H9 (cell line): ENCODE results near the gene DENND5A. TPM values are rescaled to one million over a fixed set of nuclear protein-coding genes. Genes with fewer than 3 reads are reported as not detected.

Experiments used
- DNase-seq: peaks from one replicate; pipeline ENCODE4 v3.0.0-alpha.2; 2017
- H2AFZ ChIP-seq: one replicate; pipeline ENCODE4 v1.6.1; 2013; ENCODE audit warnings: mild to moderate bottlenecking, low read length, control low read depth, moderate library complexity
- H2AK5ac ChIP-seq: 2 replicates; pipeline ENCODE4 v1.6.1; 2013; ENCODE audit warnings: low read length, control low read depth, mixed read lengths; ENCODE audit not compliant: insufficient read length
- H2BK120ac ChIP-seq: one replicate; pipeline ENCODE4 v1.6.1; 2013; ENCODE audit warnings: low read depth, mild to moderate bottlenecking, low read length, control low read depth, inconsistent platforms; ENCODE audit not compliant: poor library complexity, severe bottlenecking
- H2BK12ac ChIP-seq: 2 replicates; pipeline ENCODE4 v1.6.1; 2013; ENCODE audit warnings: low read length, control low read depth, mixed read lengths, low read depth; ENCODE audit not compliant: insufficient read length
- H2BK15ac ChIP-seq: 2 replicates; pipeline ENCODE4 v1.6.1; 2013; ENCODE audit warnings: low read depth, low read length, control low read depth
- H2BK20ac ChIP-seq: one replicate; pipeline ENCODE4 v1.6.1; 2013; ENCODE audit warnings: low read depth, mild to moderate bottlenecking, low read length, control low read depth, inconsistent platforms; ENCODE audit not compliant: poor library complexity, severe bottlenecking
- H2BK5ac ChIP-seq: 2 replicates; pipeline ENCODE4 v1.6.1; 2013; ENCODE audit warnings: low read length, control low read depth, mixed read lengths; ENCODE audit not compliant: insufficient read length
- H3K14ac ChIP-seq: 2 replicates; pipeline ENCODE4 v1.6.1; 2013; ENCODE audit warnings: low read length, control low read depth; ENCODE audit not compliant: insufficient read depth
- H3K18ac ChIP-seq: 2 replicates; pipeline ENCODE4 v1.6.1; 2013; ENCODE audit warnings: low read depth, mild to moderate bottlenecking, mixed read lengths, low read length, control low read depth; ENCODE audit not compliant: insufficient read length
- H3K23ac ChIP-seq: 2 replicates; pipeline ENCODE4 v1.6.1; 2013; ENCODE audit warnings: low read length, control low read depth, mixed read lengths, low read depth; ENCODE audit not compliant: insufficient read length
- H3K23me2 ChIP-seq: 2 replicates; pipeline ENCODE4 v1.6.1; 2013; ENCODE audit warnings: low read depth, mild to moderate bottlenecking, mixed read lengths, low read length, control low read depth; ENCODE audit not compliant: insufficient read length, poor library complexity, severe bottlenecking
- H3K27ac ChIP-seq: 2 replicates; pipeline ENCODE4 v1.5.1; 2013; ENCODE audit warnings: low read length, control low read depth, mixed read lengths, low read depth; ENCODE audit not compliant: insufficient read length
- H3K27me3 ChIP-seq: 2 replicates; pipeline ENCODE4 v1.6.1; 2013; ENCODE audit warnings: low read length, control low read depth, inconsistent platforms; ENCODE audit not compliant: insufficient read depth
- H3K4ac ChIP-seq: 2 replicates; pipeline ENCODE4 v1.6.1; 2013; ENCODE audit warnings: low read depth, mild to moderate bottlenecking, control low read depth, inconsistent platforms, low read length, moderate library complexity
- H3K4me1 ChIP-seq: 2 replicates; pipeline ENCODE4 v1.6.1; 2013; ENCODE audit warnings: low read length, control low read depth, inconsistent platforms; ENCODE audit not compliant: insufficient read depth
- H3K4me2 ChIP-seq: 2 replicates; pipeline ENCODE4 v1.6.1; 2013; ENCODE audit warnings: low read length, control low read depth, mixed read lengths; ENCODE audit not compliant: insufficient read length, insufficient read depth
- H3K56ac ChIP-seq: 2 replicates; pipeline ENCODE4 v1.6.1; 2013; ENCODE audit warnings: low read depth, mild to moderate bottlenecking, mixed read lengths, low read length, control low read depth; ENCODE audit not compliant: insufficient read length
- H3K79me1 ChIP-seq: 2 replicates; pipeline ENCODE4 v1.6.1; 2013; ENCODE audit warnings: low read depth, mild to moderate bottlenecking, moderate library complexity, low read length, control low read depth, inconsistent platforms; ENCODE audit not compliant: insufficient read depth, poor library complexity, severe bottlenecking
- H3K79me2 ChIP-seq: 2 replicates; pipeline ENCODE4 v1.6.1; 2013; ENCODE audit warnings: low read length, control low read depth, inconsistent platforms; ENCODE audit not compliant: insufficient read depth
- H3K9ac ChIP-seq: 2 replicates; pipeline ENCODE4 v1.6.1; 2013; ENCODE audit warnings: low read length, control low read depth, mixed read lengths; ENCODE audit not compliant: insufficient read length; ENCODE audit errors: extremely low read depth
- H3K9me3 ChIP-seq: one replicate; pipeline ENCODE4 v1.6.1; 2013; ENCODE audit warnings: low read depth, low read length, inconsistent platforms; ENCODE audit not compliant: control insufficient read depth
- H3T11ph ChIP-seq: one replicate; pipeline ENCODE4 v1.6.1; 2013; ENCODE audit warnings: mild to moderate bottlenecking, low read length, control low read depth, inconsistent platforms
- H4K20me1 ChIP-seq: one replicate; pipeline ENCODE4 v1.6.1; 2013; ENCODE audit not compliant: control insufficient read depth, insufficient read length, insufficient read depth
- H4K5ac ChIP-seq: 2 replicates; pipeline ENCODE4 v1.6.1; 2013; ENCODE audit warnings: low read depth, mild to moderate bottlenecking, mixed read lengths, low read length, control low read depth; ENCODE audit not compliant: insufficient read length
- H4K8ac ChIP-seq: replicated peaks from 2 replicates; pipeline ENCODE4 v1.6.1; 2013; ENCODE audit warnings: low read length, control low read depth, mixed read lengths, low read depth; ENCODE audit not compliant: insufficient read length
- H4K91ac ChIP-seq: 2 replicates; pipeline ENCODE4 v1.6.1; 2013; ENCODE audit warnings: low read depth, mild to moderate bottlenecking, moderate library complexity, mixed read lengths, low read length, control low read depth; ENCODE audit not compliant: insufficient read length
- H3K27ac Mint-ChIP-seq, 3 experiments: 2 replicates in 2 of 3; 3 replicates in 1 of 3; pipeline ENCODE4 v1.8.0; 2020 to 2021; ENCODE audit warnings: mixed read lengths in 3 of 3, mild to moderate bottlenecking in 1 of 3, moderate library complexity in 1 of 3
- H3K27me3 Mint-ChIP-seq: 2 replicates; pipeline ENCODE4 v1.8.0; 2021; ENCODE audit warnings: low read depth, mild to moderate bottlenecking, moderate library complexity, mixed read lengths
- H3K36me3 Mint-ChIP-seq, 3 experiments: 2 replicates in 2 of 3; 3 replicates in 1 of 3; pipeline ENCODE4 v1.8.0; 2020 to 2021; ENCODE audit warnings: low read depth in 3 of 3, mixed read lengths in 3 of 3; ENCODE audit not compliant: insufficient read depth in 1 of 3
- H3K4me1 Mint-ChIP-seq, 2 experiments: 2 replicates each; pipeline ENCODE4 v1.8.0; 2020; ENCODE audit warnings: mixed read lengths in 2 of 2
- H3K4me3 Mint-ChIP-seq, 2 experiments: 2 replicates in 1 of 2; 3 replicates in 1 of 2; pipeline ENCODE4 v1.8.0; 2020 to 2021; ENCODE audit warnings: mild to moderate bottlenecking in 2 of 2, mixed read lengths in 2 of 2, moderate library complexity in 1 of 2
- H3K9me3 Mint-ChIP-seq, 2 experiments: 2 replicates in 1 of 2; 3 replicates in 1 of 2; pipeline ENCODE4 v1.8.0; 2020; ENCODE audit warnings: mild to moderate bottlenecking in 2 of 2, mixed read lengths in 2 of 2, moderate library complexity in 1 of 2
- CTCF ChIP-seq: fragments of 200-600 bp; sonication (generic); conservative IDR thresholded peaks from 3 replicates; pipeline ENCODE4 v1.8.0; 2021; ENCODE audit warnings: antibody characterized with exemption, mild to moderate bottlenecking
- WGBS: extraction: QIAGEN DNeasy Blood & Tissue Kit; methylation state at CpG from one replicate; pipeline ENCODE4 v1.1.7; 2013; ENCODE audit warnings: missing lambda C conversion rate, low lambda C conversion rate, mixed read lengths; ENCODE audit not compliant: insufficient read length; ENCODE audit errors: extremely low coverage; 5-methylcytosine and 5-hydroxymethylcytosine counted together
- total RNA-seq: library from RNA; stranded (reverse); gene quantifications from 2 replicates; pipeline ENCODE4 v1.2.1, GENCODE V29; 2021

The DENND5A gene
- total RNA-seq, 1 experiment from 2014 or later: 59.6 TPM

GRCh38 chr11:9092072-9092471, 173.1 kb downstream of the DENND5A start:
- H3K36me3 Mint-ChIP-seq: peaks cover 0 to 2% (median 0%) of the 10 kb centered on the region in 3 experiments; a peak in 2 of 7 replicates
- Histone ChIP-seq H3K56ac (no peak overlapping the region), H2BK12ac (no peak overlapping the region), H2BK15ac (no peak overlapping the region), H3K14ac (no peak overlapping the region), H4K8ac (no peak overlapping the region), H4K5ac (no peak overlapping the region), H3K4me2 (no peak overlapping the region), H3K4me1 (peaks cover 2% of the 10 kb centered on the region; the same call in 1 of the 2 replicates), H3K23me2 (peaks cover 8% of the 10 kb centered on the region), H3K9me3 (no peaks in the 10 kb centered on the region), H3T11ph (no peak overlapping the region), H3K79me2 (no peaks in the 10 kb centered on the region), H4K20me1 (no peaks in the 10 kb centered on the region), H3K18ac (no peak overlapping the region), H2AK5ac (no peak overlapping the region), H3K27ac (no peak overlapping the region), H2BK120ac (no peak overlapping the region), H4K91ac (no peak overlapping the region), H3K9ac (no peak overlapping the region), H3K79me1 (no peaks in the 10 kb centered on the region), H3K23ac (no peak overlapping the region), H2BK20ac (no peak overlapping the region), H3K27me3 (peaks cover 10% of the 10 kb centered on the region; the same call in 1 of the 2 replicates), H3K4ac (no peak overlapping the region), H2BK5ac (no peak overlapping the region), H2AFZ (no peak overlapping the region)
- DNase-seq: no peak
- no CpG with 5 or more reads among the region's 4 CpGs for WGBS
- H3K9me3 Mint-ChIP-seq: no peaks in the 10 kb centered on the region; a peak in 1 of 5 replicates
- H3K27ac Mint-ChIP-seq: peak overlapping the region in 1 of 3 experiments; percentile 20; a peak in 1 of 7 replicates
- H3K4me1 Mint-ChIP-seq: peaks cover 11 to 16% of the 10 kb centered on the region in 2 experiments
- H3K27me3 Mint-ChIP-seq: peaks cover 55% of the 10 kb centered on the region
- H3K4me3 Mint-ChIP-seq: peak overlapping the region; percentile 61 to 77
- TF ChIP-seq CTCF: no peak
